Fibroblast of lung (primary cell): ENCODE data around the gene KPNA2. TPM values are rescaled to one million over a fixed set of nuclear protein-coding genes. Genes with fewer than 3 reads are reported as not detected.
"Not testable (repeated sequence)": the region's sequence is repeated elsewhere in the genome, so short reads cannot be mapped to it uniquely, and the experiment has no call there.

ENCODE experiments used
- DNase-seq, 2 donors: peaks; one replicate each; pipeline versions ENCODE4 v3.0.0 to v3.0.0-alpha.2; 2010; ENCODE audit warnings: low read depth in 2 of 2
- H2AFZ ChIP-seq: 2 replicates; pipeline ENCODE4 v1.5.1; 2012; ENCODE audit warnings: low read length, control low read depth, inconsistent platforms
- H3K27ac ChIP-seq: 2 replicates; pipeline ENCODE4 v1.5.1; 2011; ENCODE audit warnings: low read length, control low read depth; ENCODE audit not compliant: insufficient read depth
- H3K27me3 ChIP-seq: 2 replicates; pipeline ENCODE4 v1.5.1; 2011; ENCODE audit warnings: mild to moderate bottlenecking, low read length; ENCODE audit not compliant: control insufficient read depth, insufficient read depth
- H3K36me3 ChIP-seq: 2 replicates; pipeline ENCODE4 v1.5.1; 2011; ENCODE audit warnings: low read length; ENCODE audit not compliant: control insufficient read depth, insufficient read depth
- H3K4me1 ChIP-seq: 2 replicates; pipeline ENCODE4 v1.5.1; 2011; ENCODE audit warnings: low read length; ENCODE audit not compliant: control insufficient read depth, insufficient read depth; ENCODE audit errors: extremely low read depth
- H3K4me2 ChIP-seq: 2 replicates; pipeline ENCODE4 v1.5.1; 2011; ENCODE audit warnings: low read length, control low read depth; ENCODE audit not compliant: insufficient read depth; ENCODE audit errors: extremely low read depth
- H3K4me3 ChIP-seq, 4 experiments: fragments of 200-600 bp in 1 of 4; sonication (generic) in 1 of 4; replicated peaks in 1 of 4; 2 replicates each; pipeline ENCODE4 v1.5.1; 2011 to 2016; ENCODE audit warnings: low read length in 4 of 4, low read depth in 3 of 4, mild to moderate bottlenecking in 3 of 4, control low read depth in 2 of 4, inconsistent platforms in 1 of 4, mixed read lengths in 1 of 4; ENCODE audit not compliant: insufficient read depth in 1 of 4; ENCODE audit errors: control extremely low read depth in 1 of 4
- H3K79me2 ChIP-seq: 2 replicates; pipeline ENCODE4 v1.5.1; 2012; ENCODE audit warnings: mild to moderate bottlenecking, low read length, inconsistent platforms; ENCODE audit not compliant: control insufficient read depth, insufficient read depth
- H3K9ac ChIP-seq: 2 replicates; pipeline ENCODE4 v1.5.1; 2011; ENCODE audit warnings: mild to moderate bottlenecking, low read length, control low read depth; ENCODE audit not compliant: insufficient read depth
- H3K9me3 ChIP-seq: 2 replicates; pipeline ENCODE4 v1.5.1; 2012; ENCODE audit warnings: low read depth, low read length; ENCODE audit not compliant: control insufficient read depth, insufficient read depth
- H4K20me1 ChIP-seq: 2 replicates; pipeline ENCODE4 v1.5.1; 2011; ENCODE audit warnings: low read length; ENCODE audit not compliant: control insufficient read depth, insufficient read depth; ENCODE audit errors: extremely low read depth
- EZH2 ChIP-seq: IDR thresholded peaks from 2 replicates; pipeline ENCODE4 v1.5.1; 2012; ENCODE audit warnings: low read length, control low read depth, mild to moderate bottlenecking; ENCODE audit errors: missing control alignments
- polyA plus RNA-seq, 2 donors: library from polyadenylated mRNA; depleted of rRNA in 1 of 2; stranded (reverse) in 1 of 2; unstranded in 1 of 2; fragments of >200 nt; gene quantifications; 2 replicates each; pipeline ENCODE4 v1.2.1, GENCODE V29; 2011 to 2012; ENCODE audit warnings: missing spikeins in 1 of 2
- total RNA-seq: library from RNA; depleted of rRNA; stranded (reverse); fragments of >200 nt; gene quantifications from 2 replicates; pipeline ENCODE4 v1.2.1, GENCODE V29; 2014
- TF ChIP-seq, protein P1 (sequence below), 2 donors: IDR thresholded peaks in 1 of 2; conservative IDR thresholded peaks in 1 of 2; 1 replicate in 1 of 2; 2 replicates in 1 of 2; pipeline ENCODE4 v1.5.1; 2011 to 2012; ENCODE audit warnings: low read length in 2 of 2, control low read depth in 1 of 2, inconsistent platforms in 1 of 2, low read depth in 1 of 2, mild to moderate bottlenecking in 1 of 2

The KPNA2 gene
- total and polyA plus RNA-seq, 2 donors (not counting 1 experiment from before 2014, with no cell fraction given): 44.3 to 96.1 TPM

DNA sequence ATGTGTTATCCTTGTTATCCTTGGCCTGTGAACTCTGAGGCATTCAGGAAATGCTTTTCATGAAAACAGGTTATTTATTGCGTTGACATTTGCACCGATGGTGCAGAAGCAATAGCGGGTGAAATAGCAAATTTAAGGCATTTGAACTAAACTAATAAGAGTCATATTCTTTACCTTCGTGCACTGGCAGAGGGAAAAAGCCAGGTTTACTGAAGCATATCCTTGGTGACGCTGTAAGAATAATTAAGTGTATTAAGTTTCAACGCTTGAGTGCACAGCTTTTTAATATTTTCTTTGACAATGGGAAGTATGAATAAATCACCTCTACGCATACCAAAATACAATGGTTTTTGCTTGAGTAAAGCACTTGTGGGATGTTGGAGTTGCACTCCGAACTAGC is 13.6 kb upstream of the KPNA2 start:
- no peaks in the 10 kb centered on the region for H3K4me1 ChIP-seq
- no peak overlapping the region for H3K4me3 ChIP-seq
- TF ChIP-seq, protein P1, sequence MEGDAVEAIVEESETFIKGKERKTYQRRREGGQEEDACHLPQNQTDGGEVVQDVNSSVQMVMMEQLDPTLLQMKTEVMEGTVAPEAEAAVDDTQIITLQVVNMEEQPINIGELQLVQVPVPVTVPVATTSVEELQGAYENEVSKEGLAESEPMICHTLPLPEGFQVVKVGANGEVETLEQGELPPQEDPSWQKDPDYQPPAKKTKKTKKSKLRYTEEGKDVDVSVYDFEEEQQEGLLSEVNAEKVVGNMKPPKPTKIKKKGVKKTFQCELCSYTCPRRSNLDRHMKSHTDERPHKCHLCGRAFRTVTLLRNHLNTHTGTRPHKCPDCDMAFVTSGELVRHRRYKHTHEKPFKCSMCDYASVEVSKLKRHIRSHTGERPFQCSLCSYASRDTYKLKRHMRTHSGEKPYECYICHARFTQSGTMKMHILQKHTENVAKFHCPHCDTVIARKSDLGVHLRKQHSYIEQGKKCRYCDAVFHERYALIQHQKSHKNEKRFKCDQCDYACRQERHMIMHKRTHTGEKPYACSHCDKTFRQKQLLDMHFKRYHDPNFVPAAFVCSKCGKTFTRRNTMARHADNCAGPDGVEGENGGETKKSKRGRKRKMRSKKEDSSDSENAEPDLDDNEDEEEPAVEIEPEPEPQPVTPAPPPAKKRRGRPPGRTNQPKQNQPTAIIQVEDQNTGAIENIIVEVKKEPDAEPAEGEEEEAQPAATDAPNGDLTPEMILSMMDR (conservative IDR thresholded peaks at IDR 0.05 in 1 of 2, IDR thresholded peaks at IDR 0.05 in 1 of 2; ENCODE audit: low read depth in 1 of 2, low read length in 2 of 2): no peak
- TF ChIP-seq EZH2: no peak
- H3K9me3 ChIP-seq: no peaks in the 10 kb centered on the region
- no peaks in the 10 kb centered on the region for H3K27me3 ChIP-seq
- no peak for DNase-seq
- no peaks in the 10 kb centered on the region for H4K20me1 ChIP-seq
- H3K9ac ChIP-seq: no peak overlapping the region
- no peak overlapping the region for H3K4me2 ChIP-seq
- no peak overlapping the region for H2AFZ ChIP-seq
- H3K79me2 ChIP-seq: no peaks in the 10 kb centered on the region
- no peak overlapping the region for H3K27ac ChIP-seq
- no peaks in the 10 kb centered on the region for H3K36me3 ChIP-seq

DNA sequence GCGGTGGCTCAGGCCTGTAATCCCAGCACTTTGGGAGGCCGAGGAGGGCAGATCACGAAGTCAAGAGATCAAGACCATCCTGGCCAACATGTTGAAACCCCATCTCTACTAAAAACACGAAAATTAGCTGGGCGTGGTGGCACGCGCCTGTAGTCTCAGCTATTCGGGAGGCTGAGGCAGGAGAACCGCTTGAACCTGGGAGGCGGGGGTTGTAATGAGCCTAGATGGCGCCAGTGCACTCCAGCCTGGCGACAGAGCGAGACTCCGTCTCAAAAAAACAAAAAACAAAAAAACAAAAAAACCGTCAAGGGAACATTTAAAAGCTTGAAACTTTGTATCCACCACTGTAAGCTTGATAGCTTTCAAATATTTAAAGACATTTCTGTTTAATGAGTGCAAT is 13.0 kb upstream of the KPNA2 start:
- DNase-seq, H2AFZ ChIP-seq, H3K27me3 ChIP-seq, H3K4me3 ChIP-seq, H3K9me3 ChIP-seq, H3K4me2 ChIP-seq, H3K36me3 ChIP-seq, H4K20me1 ChIP-seq, H3K4me1 ChIP-seq, H3K27ac ChIP-seq, H3K79me2 ChIP-seq, H3K9ac ChIP-seq: not testable (repeated sequence)

DNA sequence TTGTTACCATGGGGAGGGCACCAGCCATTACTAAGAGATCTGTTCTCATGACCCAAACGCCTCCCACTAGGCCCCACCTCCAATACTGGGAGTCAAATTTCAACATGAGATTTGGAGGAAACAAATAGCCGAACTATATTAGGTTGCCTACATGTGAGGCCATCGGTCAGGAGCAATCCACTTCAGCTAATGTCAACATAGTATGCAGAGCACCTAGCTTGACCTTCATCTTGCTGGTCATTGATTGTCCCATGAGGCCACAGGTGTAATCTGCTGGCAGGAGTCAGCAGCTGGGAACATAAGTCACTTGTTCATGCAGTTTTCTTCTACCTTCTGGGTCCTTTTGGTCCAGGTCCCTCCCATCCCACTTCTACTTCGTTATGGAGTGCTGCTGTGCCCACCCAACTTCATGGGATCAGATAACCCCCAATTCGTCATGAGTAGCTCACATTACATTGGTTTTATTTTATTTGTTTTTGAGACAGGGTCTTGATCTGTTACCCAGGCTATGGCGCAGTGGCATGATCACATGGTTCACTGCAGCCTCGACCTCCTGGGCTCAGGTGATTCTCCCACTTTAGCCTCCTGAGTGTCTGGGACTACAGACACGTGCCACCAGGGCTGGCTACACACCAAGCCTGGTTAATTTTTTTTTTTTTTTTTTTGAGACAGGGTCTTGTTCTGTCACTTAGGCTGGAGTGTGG is 5.9 kb upstream of the KPNA2 start:
- Histone ChIP-seq H3K4me3 (no peak overlapping the region), H3K79me2 (no peaks in the 10 kb centered on the region), H3K4me2 (no peak overlapping the region), H3K4me1 (no peaks in the 10 kb centered on the region), H2AFZ (no peak overlapping the region), H3K27me3 (no peaks in the 10 kb centered on the region), H3K9me3 (no peaks in the 10 kb centered on the region), H3K9ac (no peak overlapping the region), H3K36me3 (no peaks in the 10 kb centered on the region), H3K27ac (no peak overlapping the region), H4K20me1 (no peaks in the 10 kb centered on the region)
- TF ChIP-seq, protein P1 (conservative IDR thresholded peaks at IDR 0.05 in 1 of 2, IDR thresholded peaks at IDR 0.05 in 1 of 2; ENCODE audit: low read depth in 1 of 2, low read length in 2 of 2): no peak
- TF ChIP-seq EZH2: no peak
- no peak for DNase-seq
